ENCODE data around the gene PLRG1.

The PLRG1 gene

GRCh38 chr4:154511548-154511947, 38.7 kb downstream of the PLRG1 start (continued):
- TF ChIP-seq ZFP3 (tag by site-specific recombination; IDR thresholded peaks at IDR 0.05; ENCODE audit: low read depth), result no peak
- TF ChIP-seq ZNF600 (tag by site-specific recombination; IDR thresholded peaks at IDR 0.05), result no peak
- no peak for TF ChIP-seq ZNF544 (tag by site-specific recombination; IDR thresholded peaks at IDR 0.05)
- no peak for TF ChIP-seq ZNF654 (tag by site-specific recombination; IDR thresholded peaks at IDR 0.05; ENCODE audit: low read depth)
- no peak for TF ChIP-seq ZNF768 (tag by site-specific recombination; IDR thresholded peaks at IDR 0.05)
- no peak for TF ChIP-seq ZNF677 (tag by site-specific recombination; IDR thresholded peaks at IDR 0.05)
- no peak for TF ChIP-seq KLF9 (tag by site-specific recombination; IDR thresholded peaks at IDR 0.05; ENCODE audit: low read depth)
- no peak for TF ChIP-seq ZNF658 (tag by site-specific recombination; IDR thresholded peaks at IDR 0.05)

DNA sequence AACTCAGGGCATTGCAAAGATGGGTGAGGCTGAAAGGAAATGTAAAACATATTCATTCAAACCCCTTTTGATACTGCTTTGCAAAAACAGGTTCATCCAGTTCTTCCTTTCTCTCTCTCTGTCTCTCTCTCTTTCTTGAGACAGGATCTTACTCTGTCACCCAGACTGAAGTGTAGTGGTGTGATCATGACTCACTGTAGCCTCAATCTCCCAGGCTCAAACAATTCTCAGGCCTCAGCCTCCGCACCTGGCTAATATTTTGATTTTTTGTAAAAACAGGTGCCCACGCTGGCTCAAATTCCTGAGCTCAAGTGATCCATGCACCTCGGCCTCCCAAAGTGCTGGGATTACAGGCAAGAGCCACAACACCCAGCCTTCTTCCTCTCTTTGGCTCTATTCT, 43.0 kb downstream of the PLRG1 start:
- TF ChIP-seq KLF10 (tag by site-specific recombination; IDR thresholded peaks at IDR 0.05) (no peak), YY2 (tag by site-specific recombination; IDR thresholded peaks at IDR 0.05) (no peak), ZNF292 (tag by site-specific recombination; IDR thresholded peaks at IDR 0.05; ENCODE audit: borderline replicate concordance, low read depth) (no peak), ZNF19 (tag by site-specific recombination; IDR thresholded peaks at IDR 0.05; ENCODE audit: low read depth) (no peak), ZNF791 (tag by site-specific recombination; IDR thresholded peaks at IDR 0.05) (no peak), ZNF302 (tag by site-specific recombination; IDR thresholded peaks at IDR 0.05; ENCODE audit: low read depth) (no peak), ZNF837 (tag by site-specific recombination; IDR thresholded peaks at IDR 0.05) (no peak), ZNF792 (tag by site-specific recombination; IDR thresholded peaks at IDR 0.05) (no peak), ZSCAN23 (tag by site-specific recombination; IDR thresholded peaks at IDR 0.05) (no peak), ZNF560 (tag by site-specific recombination; IDR thresholded peaks at IDR 0.05; ENCODE audit: borderline replicate concordance) (no peak), ZNF223 (tag by site-specific recombination; IDR thresholded peaks at IDR 0.05) (no peak)
- TF ChIP-seq, protein P1, sequence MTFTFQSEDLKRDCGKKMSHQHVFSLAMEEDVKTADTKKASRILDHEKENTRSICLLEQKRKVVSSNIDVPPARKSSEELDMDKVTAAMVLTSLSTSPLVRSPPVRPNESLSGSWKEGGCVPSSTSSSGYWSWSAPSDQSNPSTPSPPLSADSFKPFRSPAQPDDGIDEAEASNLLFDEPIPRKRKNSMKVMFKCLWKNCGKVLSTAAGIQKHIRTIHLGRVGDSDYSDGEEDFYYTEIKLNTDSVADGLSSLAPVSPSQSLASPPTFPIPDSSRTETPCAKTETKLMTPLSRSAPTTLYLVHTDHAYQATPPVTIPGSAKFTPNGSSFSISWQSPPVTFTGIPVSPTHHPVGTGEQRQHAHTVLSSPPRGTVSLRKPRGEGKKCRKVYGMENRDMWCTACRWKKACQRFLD (tag by site-specific recombination; IDR thresholded peaks at IDR 0.05), result no peak
- TF ChIP-seq, protein P2, sequence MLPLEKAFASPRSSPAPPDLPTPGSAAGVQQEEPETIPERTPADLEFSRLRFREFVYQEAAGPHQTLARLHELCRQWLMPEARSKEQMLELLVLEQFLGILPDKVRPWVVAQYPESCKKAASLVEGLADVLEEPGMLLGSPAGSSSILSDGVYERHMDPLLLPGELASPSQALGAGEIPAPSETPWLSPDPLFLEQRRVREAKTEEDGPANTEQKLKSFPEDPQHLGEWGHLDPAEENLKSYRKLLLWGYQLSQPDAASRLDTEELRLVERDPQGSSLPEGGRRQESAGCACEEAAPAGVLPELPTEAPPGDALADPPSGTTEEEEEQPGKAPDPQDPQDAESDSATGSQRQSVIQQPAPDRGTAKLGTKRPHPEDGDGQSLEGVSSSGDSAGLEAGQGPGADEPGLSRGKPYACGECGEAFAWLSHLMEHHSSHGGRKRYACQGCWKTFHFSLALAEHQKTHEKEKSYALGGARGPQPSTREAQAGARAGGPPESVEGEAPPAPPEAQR (tag by site-specific recombination; IDR thresholded peaks at IDR 0.05), result no peak
- TF ChIP-seq, protein P3, sequence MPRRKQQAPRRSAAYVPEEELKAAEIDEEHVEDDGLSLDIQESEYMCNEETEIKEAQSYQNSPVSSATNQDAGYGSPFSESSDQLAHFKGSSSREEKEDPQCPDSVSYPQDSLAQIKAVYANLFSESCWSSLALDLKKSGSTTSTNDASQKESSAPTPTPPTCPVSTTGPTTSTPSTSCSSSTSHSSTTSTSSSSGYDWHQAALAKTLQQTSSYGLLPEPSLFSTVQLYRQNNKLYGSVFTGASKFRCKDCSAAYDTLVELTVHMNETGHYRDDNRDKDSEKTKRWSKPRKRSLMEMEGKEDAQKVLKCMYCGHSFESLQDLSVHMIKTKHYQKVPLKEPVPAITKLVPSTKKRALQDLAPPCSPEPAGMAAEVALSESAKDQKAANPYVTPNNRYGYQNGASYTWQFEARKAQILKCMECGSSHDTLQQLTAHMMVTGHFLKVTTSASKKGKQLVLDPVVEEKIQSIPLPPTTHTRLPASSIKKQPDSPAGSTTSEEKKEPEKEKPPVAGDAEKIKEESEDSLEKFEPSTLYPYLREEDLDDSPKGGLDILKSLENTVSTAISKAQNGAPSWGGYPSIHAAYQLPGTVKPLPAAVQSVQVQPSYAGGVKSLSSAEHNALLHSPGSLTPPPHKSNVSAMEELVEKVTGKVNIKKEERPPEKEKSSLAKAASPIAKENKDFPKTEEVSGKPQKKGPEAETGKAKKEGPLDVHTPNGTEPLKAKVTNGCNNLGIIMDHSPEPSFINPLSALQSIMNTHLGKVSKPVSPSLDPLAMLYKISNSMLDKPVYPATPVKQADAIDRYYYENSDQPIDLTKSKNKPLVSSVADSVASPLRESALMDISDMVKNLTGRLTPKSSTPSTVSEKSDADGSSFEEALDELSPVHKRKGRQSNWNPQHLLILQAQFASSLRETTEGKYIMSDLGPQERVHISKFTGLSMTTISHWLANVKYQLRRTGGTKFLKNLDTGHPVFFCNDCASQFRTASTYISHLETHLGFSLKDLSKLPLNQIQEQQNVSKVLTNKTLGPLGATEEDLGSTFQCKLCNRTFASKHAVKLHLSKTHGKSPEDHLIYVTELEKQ (tag by site-specific recombination; IDR thresholded peaks at IDR 0.05; ENCODE audit: borderline replicate concordance), result no peak
- Histone ChIP-seq H3K9me3 (ENCODE audit: control insufficient read depth, insufficient read depth, low read depth, low read length) (no peaks in the 10 kb centered on the region), H3K4me3 (ENCODE audit: low read depth, low read length) (no peak overlapping the region), H3K4me1 (ENCODE audit: control insufficient read depth, insufficient read depth, low read length) (no peaks in the 10 kb centered on the region), H3K36me3 (ENCODE audit: control insufficient read depth in 2 of 2, insufficient read depth in 1 of 2, low read length in 2 of 2) (no peaks in the 10 kb centered on the region), H3K27ac (ENCODE audit: extremely low read depth, low read depth, low read length) (no peak overlapping the region)
- CTCF ChIA-PET, result interaction anchor here (0.6 to 3.5 kb wide), 15 partner anchors 8 to 177 kb away, joined by 3 to 36 read pairs (median 4); no protein-coding TSS in a partner anchor
- POLR2A ChIA-PET, result no interaction called here
